Upper lobe of left lung (tissue), 6 donors: ENCODE data around the gene ZACN. TPM values are rescaled to one million over a fixed set of nuclear protein-coding genes. Genes with fewer than 3 reads are reported as not detected.
A peak's percentile ranks its signal among the peaks of the same experiment; 100 is the strongest.
"Not testable (repeated sequence)": the region's sequence is repeated elsewhere in the genome, so short reads cannot be mapped to it uniquely, and the experiment has no call there.

Source experiments
- ATAC-seq, 2 donors: fragments of 200-7000 bp; cut with Tn5 transposase; one replicate each; pipeline ENCODE4 v1.9.1; 2022; ENCODE audit warnings: mild to moderate bottlenecking in 2 of 2, moderate library complexity in 2 of 2; ENCODE audit not compliant: low FRiP score in 2 of 2
- DNase-seq, 2 donors: peaks; one replicate each; pipeline ENCODE4 v3.0.0-alpha.2; 2019 to 2020
- H3K27ac ChIP-seq, 4 donors: fragments of 200-600 bp; sonication (generic); one replicate each; pipeline ENCODE4 v1.5.1; 2016 to 2019
- H3K27me3 ChIP-seq, 4 donors: fragments of 200-600 bp; sonication (generic); one replicate each; pipeline ENCODE4 v1.5.1; 2017 to 2019
- H3K36me3 ChIP-seq, 4 donors: fragments of 200-600 bp; sonication (generic); one replicate each; pipeline ENCODE4 v1.5.1; 2016 to 2019
- H3K4me1 ChIP-seq, 4 donors: fragments of 200-600 bp; sonication (generic); one replicate each; pipeline ENCODE4 v1.5.1; 2018 to 2019
- H3K4me3 ChIP-seq, 4 donors: fragments of 200-600 bp; sonication (generic); one replicate each; pipeline ENCODE4 v1.5.1; 2017 to 2019; ENCODE audit warnings: mild to moderate bottlenecking in 2 of 4, moderate library complexity in 1 of 4
- H3K9me3 ChIP-seq, 4 donors: fragments of 200-600 bp; sonication (generic); one replicate each; pipeline ENCODE4 v1.5.1; 2018 to 2019
- CTCF ChIP-seq, 6 experiments: fragments of 450-650 bp in 4 of 6; fragments of 200-600 bp in 2 of 6; sonication (generic) in 2 of 6; IDR thresholded peaks; one replicate each; pipeline ENCODE4 v1.5.1; 2016 to 2019; ENCODE audit warnings: antibody characterized with exemption in 6 of 6
- EP300 ChIP-seq, 4 donors: sonication (generic); formaldehyde crosslinking; IDR thresholded peaks; one replicate each; pipeline ENCODE4 v1.5.1; 2017; ENCODE audit warnings: antibody characterized with exemption in 4 of 4, control low read depth in 2 of 4
- POLR2A ChIP-seq, 4 donors: fragments of 450-650 bp; IDR thresholded peaks; one replicate each; pipeline ENCODE4 v1.5.1; 2016 to 2017; ENCODE audit warnings: antibody characterized with exemption in 4 of 4, mild to moderate bottlenecking in 2 of 4
- POLR2AphosphoS5 ChIP-seq, 2 donors: sonication (generic); formaldehyde crosslinking; IDR thresholded peaks; one replicate each; pipeline ENCODE4 v1.5.1; 2017; ENCODE audit warnings: antibody characterized with exemption in 2 of 2
- whole genome bisulfite sequencing, 2 donors: methylation state at CpG; one replicate each; pipeline ENCODE4 v1.1.5; 2017 to 2018; 5-methylcytosine and 5-hydroxymethylcytosine counted together
- total RNA-seq, 6 donors: library from RNA; depleted of rRNA in 4 of 6; stranded (reverse); fragments of >200 nt in 4 of 6; gene quantifications; one replicate each; pipeline versions ENCODE4 v1.1.0 to v1.2.1, GENCODE V29; 2016 to 2021
- donor health status: DM: no; HTN: no; CAD: no; lungs with moderate emphysema.
- donor health status: DM: no; HTN: yes; CAD: no; lungs with severe emphysema.

ZACN gene
- total RNA-seq, 6 donors from 2014 or later, result not detected

GRCh38 chr17:76053246-76054111 lies 25.5 kb upstream of the ZACN start:
- DNase-seq, result peak in 1 of 2 donors; percentile 71
- H3K27me3 ChIP-seq, result no peaks in the 10 kb centered on the region
- peak overlapping the region; percentile 74 to 81 (median 78) for H3K27ac ChIP-seq
- H3K36me3 ChIP-seq, result peaks cover 33 to 96% (median 61%) of the 10 kb centered on the region in 4 donors
- TF ChIP-seq POLR2A (IDR thresholded peaks at IDR 0.05) (no peak), POLR2AphosphoS5 (IDR thresholded peaks at IDR 0.05) (peak; percentile 25 to 45), EP300 (IDR thresholded peaks at IDR 0.05) (peak in 1 of 4 donors; percentile 20), CTCF (IDR thresholded peaks at IDR 0.05) (no peak)
- H3K9me3 ChIP-seq, result no peaks in the 10 kb centered on the region
- peak; percentile 65 to 69 for ATAC-seq
- H3K4me3 ChIP-seq, result no peak overlapping the region
- H3K4me1 ChIP-seq, result peaks cover 0 to 20% (median 11%) of the 10 kb centered on the region in 4 donors
- 66 to 68% methylated on average over 17 of the region's 17 CpGs for WGBS, 2 donors

GRCh38 chr17:76054112-76054476 lies 24.9 kb upstream of the ZACN start:
- H3K4me3 ChIP-seq, result no peak overlapping the region
- DNase-seq, result peak in 1 of 2 donors; percentile 53
- WGBS, 2 donors, result 63 to 87% methylated on average over 4 of the region's 4 CpGs
- peaks cover 36 to 96% (median 62%) of the 10 kb centered on the region in 4 donors for H3K36me3 ChIP-seq
- H3K4me1 ChIP-seq, result peaks cover 0 to 20% (median 11%) of the 10 kb centered on the region in 4 donors
- H3K27me3 ChIP-seq, result no peaks in the 10 kb centered on the region
- H3K27ac ChIP-seq, result peak overlapping the region; percentile 74 to 81 (median 78)
- ATAC-seq, result peak; percentile 64 to 70
- peak; percentile 16 to 19 for TF ChIP-seq POLR2AphosphoS5 (IDR thresholded peaks at IDR 0.05)
- TF ChIP-seq CTCF (IDR thresholded peaks at IDR 0.05), result no peak
- TF ChIP-seq EP300 (IDR thresholded peaks at IDR 0.05), result peak in 2 of 4 donors; percentile 17 to 78
- no peak for TF ChIP-seq POLR2A (IDR thresholded peaks at IDR 0.05)
- H3K9me3 ChIP-seq, result no peaks in the 10 kb centered on the region

GRCh38 chr17:76056882-76057281 lies 22.1 kb upstream of the ZACN start:
- Histone ChIP-seq H3K27ac (no peak overlapping the region), H3K36me3 (peaks cover 54 to 96% (median 73%) of the 10 kb centered on the region in 4 donors), H3K4me3 (no peak overlapping the region), H3K9me3 (no peaks in the 10 kb centered on the region), H3K27me3 (no peaks in the 10 kb centered on the region), H3K4me1 (peaks cover 0 to 16% (median 6%) of the 10 kb centered on the region in 4 donors)
- DNase-seq (no peak), ATAC-seq (no peak)
- no peak for TF ChIP-seq POLR2AphosphoS5 (IDR thresholded peaks at IDR 0.05)
- no peak for TF ChIP-seq POLR2A (IDR thresholded peaks at IDR 0.05)
- TF ChIP-seq CTCF (IDR thresholded peaks at IDR 0.05), result peak in 2 of 6 experiments; percentile 36 to 37
- 72 to 75% methylated on average over 3 of the region's 3 CpGs for WGBS, 2 donors

- not testable (repeated sequence) for H3K27ac ChIP-seq
Observed at GRCh38 chr17:76058264-76058663, 20.7 kb upstream of the ZACN start.

GRCh38 chr17:76063875-76064546 lies 15.0 kb upstream of the ZACN start:
- no peaks in the 10 kb centered on the region for H3K9me3 ChIP-seq
- no peaks in the 10 kb centered on the region for H3K4me1 ChIP-seq
- ATAC-seq (no peak), DNase-seq (no peak)
- WGBS, 2 donors, result 83 to 90% methylated on average over 15 of the region's 15 CpGs
- H3K4me3 ChIP-seq, result no peak overlapping the region
- H3K27me3 ChIP-seq, result no peaks in the 10 kb centered on the region
- H3K27ac ChIP-seq, result no peak overlapping the region
- no peak for TF ChIP-seq POLR2AphosphoS5 (IDR thresholded peaks at IDR 0.05)
- no peak for TF ChIP-seq POLR2A (IDR thresholded peaks at IDR 0.05)
- TF ChIP-seq CTCF (IDR thresholded peaks at IDR 0.05), result no peak
- TF ChIP-seq EP300 (IDR thresholded peaks at IDR 0.05), result no peak
- H3K36me3 ChIP-seq, result peaks cover 64 to 98% (median 89%) of the 10 kb centered on the region in 4 donors

More at GRCh38 chr17:76058264-76058663, 20.7 kb upstream of the ZACN start:
- 92 to 94% methylated on average over 6 of the region's 6 CpGs for WGBS, 2 donors
- H3K9me3 ChIP-seq, H3K27me3 ChIP-seq, DNase-seq, ATAC-seq, H3K4me3 ChIP-seq: not testable (repeated sequence)
- Histone ChIP-seq H3K4me1 (peaks cover 0 to 12% (median 4%) of the 10 kb centered on the region in 4 donors), H3K36me3 (peaks cover 60 to 98% (median 74%) of the 10 kb centered on the region in 4 donors)
